Choroid plexus epithelial cell (primary cell): ENCODE measurements around the gene PCDHGA2.
A peak's percentile ranks its signal among the peaks of the same experiment; 100 is the strongest.

Experiments
- DNase-seq: peaks from one replicate; pipeline ENCODE4 v3.0.0-alpha.2; 2010; ENCODE audit warnings: low read depth
- H3K4me3 ChIP-seq: 2 replicates; pipeline ENCODE4 v1.5.1; 2011; ENCODE audit warnings: low read depth, mild to moderate bottlenecking, control low read depth, low read length, moderate library complexity
- CTCF ChIP-seq: conservative IDR thresholded peaks from 2 replicates; pipeline ENCODE4 v1.5.1; 2011; ENCODE audit warnings: low read depth, mild to moderate bottlenecking, control low read depth, inconsistent platforms, low read length, moderate library complexity

Gene PCDHGA2

GRCh38 chr5:141363952-141364660, 25.5 kb downstream of the PCDHGA2 start, which contains the start of gene PCDHGA5:
Gene PCDHGA5, plus strand, starts transcription at chr5:141364162. Its CDS starts 169 bp downstream, at chr5:141364331.
- no peak within 1 kb of the TSS for H3K4me3 ChIP-seq
- no peak for DNase-seq
- peak; percentile 4 for TF ChIP-seq CTCF

- H3K4me3 ChIP-seq: no peak overlapping the region
- TF ChIP-seq CTCF: no peak
- DNase-seq: no peak
These were observed 27.7 kb downstream of the PCDHGA2 start for GRCh38 chr5:141366016-141366896.

GRCh38 chr5:141369994-141370848, 31.7 kb downstream of the PCDHGA2 start, which contains the start of gene PCDHGB3:
Gene PCDHGB3, plus strand, starts transcription at chr5:141370242. Its CDS starts 153 bp downstream, at chr5:141370395.
- peak; percentile 64 for DNase-seq
- H3K4me3 ChIP-seq: peak within 1 kb of the TSS; percentile 37
- peak; percentile 59 for TF ChIP-seq CTCF

GRCh38 chr5:141371572-141372475, 33.3 kb downstream of the PCDHGA2 start:
- no peak for TF ChIP-seq CTCF
- no peak for DNase-seq
- no peak overlapping the region for H3K4me3 ChIP-seq

GRCh38 chr5:141373673-141374317, 35.2 kb downstream of the PCDHGA2 start, which contains the start of gene PCDHGA6:
Gene PCDHGA6, plus strand, starts transcription at chr5:141373891. Its CDS starts 193 bp downstream, at chr5:141374084.
- peak within 1 kb of the TSS; percentile 32 for H3K4me3 ChIP-seq
- DNase-seq: peak; percentile 50
- peak; percentile 58 for TF ChIP-seq CTCF
